Stimulated activated CD8-positive, alpha-beta memory T cell treated with anti-CD3 and anti-CD28 coated beads, Interleukin-2, amount 100 ng/mL, for 48 hours (primary cell): ENCODE data around the gene ABTB2.
"Not testable (repeated sequence)": the region's sequence is repeated elsewhere in the genome, so short reads cannot be mapped to it uniquely, and the experiment has no call there.

Source experiments
- DNase-seq, 2 donors: peaks; one replicate each; pipeline ENCODE4 v3.0.0-alpha.2; 2020; ENCODE audit warnings: low read depth in 2 of 2

Gene ABTB2

GRCh38 chr11:34238533-34238932, 119.3 kb downstream of the ABTB2 start:
- no peak for DNase-seq

GRCh38 chr11:34236572-34236971, 121.2 kb downstream of the ABTB2 start:
- DNase-seq: no peak

- DNase-seq: no peak
Measured at GRCh38 chr11:34235591-34236071, 122.2 kb downstream of the ABTB2 start.

- DNase-seq: no peak
Measured at GRCh38 chr11:34235189-34235588, 122.6 kb downstream of the ABTB2 start.

- peak; percentile 55 to 60 for DNase-seq
Measured at GRCh38 chr11:34234086-34234740, 123.6 kb downstream of the ABTB2 start.

- no peak for DNase-seq
Measured at GRCh38 chr11:34233215-34233614, 124.6 kb downstream of the ABTB2 start.

GRCh38 chr11:34232807-34233206, 125.0 kb downstream of the ABTB2 start:
- DNase-seq: no peak

GRCh38 chr11:34226210-34226609, 131.6 kb downstream of the ABTB2 start:
- DNase-seq: no peak

- DNase-seq: no peak
Measured at GRCh38 chr11:34225091-34225490, 132.7 kb downstream of the ABTB2 start.

- DNase-seq: no peak
Measured at GRCh38 chr11:34224434-34224966, 133.3 kb downstream of the ABTB2 start.

- DNase-seq: no peak
Measured at GRCh38 chr11:34223907-34224306, 133.9 kb downstream of the ABTB2 start.

- DNase-seq: no peak
Measured at GRCh38 chr11:34223021-34223813, 134.6 kb downstream of the ABTB2 start.

GRCh38 chr11:34222030-34222429, 135.8 kb downstream of the ABTB2 start:
- DNase-seq: no peak

- DNase-seq: no peak
Measured at GRCh38 chr11:34219941-34220370, 137.9 kb downstream of the ABTB2 start.

GRCh38 chr11:34219279-34219678, 138.5 kb downstream of the ABTB2 start:
- DNase-seq: no peak

- DNase-seq: not testable (repeated sequence)
Measured at GRCh38 chr11:34218756-34219155, 139.1 kb downstream of the ABTB2 start.

GRCh38 chr11:34218067-34218466, 139.7 kb downstream of the ABTB2 start:
- no peak for DNase-seq

- DNase-seq: no peak
Measured at GRCh38 chr11:34216706-34217105, 141.1 kb downstream of the ABTB2 start.

- no peak for DNase-seq
Measured at GRCh38 chr11:34215806-34216453, 141.9 kb downstream of the ABTB2 start.

- DNase-seq: peak; percentile 59 to 76
Measured at GRCh38 chr11:34214961-34215805, 142.6 kb downstream of the ABTB2 start.

- no peak for DNase-seq
Measured at GRCh38 chr11:34213366-34213765, 144.4 kb downstream of the ABTB2 start.
